HG02970 (cell line): ENCODE measurements around the gene TRPM2.
"Not testable (repeated sequence)": the region's sequence is repeated elsewhere in the genome, so short reads cannot be mapped to it uniquely, and the experiment has no call there.

Experiments used
- ATAC-seq: cut with Tn5 transposase; IDR thresholded peaks from one replicate; pipeline ENCODE4 v1.9.1; 2021; ENCODE audit warnings: mild to moderate bottlenecking, moderate library complexity, moderate number of reproducible peaks; ENCODE audit not compliant: unreplicated experiment, low FRiP score

The TRPM2 gene

DNA sequence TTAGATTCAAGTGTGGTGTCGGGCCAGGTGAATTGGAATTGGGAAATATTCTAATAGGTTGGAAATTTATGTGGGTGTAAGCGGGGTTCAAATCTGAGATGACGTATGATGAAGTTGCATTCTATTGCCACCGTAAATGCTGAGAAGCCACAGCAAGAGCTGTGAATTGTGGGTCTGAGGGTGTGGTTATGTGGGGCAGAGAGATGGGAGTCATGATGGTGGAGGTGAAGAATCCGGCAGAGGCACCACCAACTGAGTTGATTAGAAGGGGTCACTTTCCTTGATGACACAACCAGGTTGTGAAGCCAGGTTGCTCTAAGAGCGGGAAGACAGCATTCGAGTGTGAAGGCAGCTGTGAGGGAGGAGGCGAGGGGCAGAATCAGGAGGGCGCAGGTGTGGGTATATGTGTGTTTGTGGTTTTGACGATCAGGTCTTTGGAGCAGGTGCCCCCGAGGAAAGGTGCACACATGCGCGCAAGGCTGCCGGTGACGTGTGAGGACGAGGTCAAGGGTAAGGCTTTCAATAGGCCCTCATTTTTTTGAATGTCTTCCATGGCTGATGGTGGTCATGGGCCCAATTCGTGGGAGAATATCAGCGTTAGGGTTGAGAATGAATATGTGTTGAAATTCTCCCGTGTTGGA is 120.6 kb downstream of the TRPM2 start:
- no peak for ATAC-seq

DNA sequence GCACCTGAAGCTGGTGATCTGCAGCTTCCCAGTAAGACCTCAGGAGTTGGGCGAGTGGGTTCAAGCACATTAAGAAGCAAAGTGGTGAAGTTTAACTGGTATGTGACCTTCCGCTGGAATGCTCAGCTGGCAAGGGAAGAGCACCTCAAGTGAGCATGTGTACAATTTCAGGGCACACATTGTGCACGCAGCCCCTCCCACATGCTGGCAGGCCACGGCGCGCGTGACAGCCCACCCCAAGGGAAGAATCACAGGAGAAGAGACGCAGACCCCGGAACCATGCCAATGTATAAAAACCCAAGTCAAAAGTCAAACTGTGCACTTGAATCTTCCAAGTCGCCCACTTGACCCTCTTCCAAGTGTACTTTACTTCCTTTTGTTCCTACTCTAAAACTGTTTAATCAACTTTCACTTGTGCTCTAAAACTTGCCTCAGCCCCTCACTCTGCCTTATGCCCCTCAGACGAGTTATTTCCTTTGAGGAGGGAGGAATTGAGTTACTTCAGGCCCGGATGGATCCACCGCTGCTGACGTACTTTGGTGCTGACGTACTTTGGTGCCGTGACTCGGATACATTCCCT is 121.9 kb downstream of the TRPM2 start:
- ATAC-seq = no peak

DNA sequence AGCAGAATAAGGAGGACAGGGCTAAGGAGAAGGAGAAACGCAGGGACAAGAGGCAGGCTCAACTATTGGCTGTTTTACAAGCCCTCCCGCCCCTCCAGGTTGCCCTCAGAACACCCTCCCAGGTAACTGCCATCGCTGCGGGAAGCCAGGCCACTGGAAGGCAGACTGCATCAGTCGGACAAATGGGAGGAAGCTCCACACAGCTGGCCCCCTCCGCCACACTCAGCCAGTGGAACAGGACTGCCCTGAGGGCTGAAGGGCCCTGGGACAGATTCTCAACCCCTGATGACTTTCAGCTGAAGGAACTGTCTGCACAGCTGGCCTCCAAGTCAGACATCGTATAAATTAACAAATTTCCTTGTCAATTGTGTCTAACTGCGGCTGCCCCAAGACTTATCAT is 123.7 kb downstream of the TRPM2 start:
- ATAC-seq = no peak

DNA sequence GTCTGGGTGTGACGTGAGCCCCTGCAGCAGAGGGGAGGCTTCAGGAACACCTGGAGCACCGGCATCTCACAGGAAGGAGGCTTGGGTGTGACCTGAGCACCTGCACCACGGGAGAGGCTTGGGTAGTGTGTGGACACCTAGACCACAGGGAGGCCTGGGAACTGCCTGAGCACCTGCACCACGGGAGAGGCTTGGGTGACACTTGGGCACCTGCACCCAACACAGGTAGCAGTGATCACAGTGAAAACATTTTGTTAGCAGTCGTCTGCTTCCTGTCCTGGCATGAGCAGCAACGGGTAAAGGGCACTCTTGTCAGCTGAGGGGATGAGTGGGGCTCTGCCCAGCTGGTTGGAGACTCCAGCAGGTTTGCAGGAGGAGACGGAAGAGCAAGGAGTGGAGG is 124.3 kb downstream of the TRPM2 start:
- no peak for ATAC-seq

DNA sequence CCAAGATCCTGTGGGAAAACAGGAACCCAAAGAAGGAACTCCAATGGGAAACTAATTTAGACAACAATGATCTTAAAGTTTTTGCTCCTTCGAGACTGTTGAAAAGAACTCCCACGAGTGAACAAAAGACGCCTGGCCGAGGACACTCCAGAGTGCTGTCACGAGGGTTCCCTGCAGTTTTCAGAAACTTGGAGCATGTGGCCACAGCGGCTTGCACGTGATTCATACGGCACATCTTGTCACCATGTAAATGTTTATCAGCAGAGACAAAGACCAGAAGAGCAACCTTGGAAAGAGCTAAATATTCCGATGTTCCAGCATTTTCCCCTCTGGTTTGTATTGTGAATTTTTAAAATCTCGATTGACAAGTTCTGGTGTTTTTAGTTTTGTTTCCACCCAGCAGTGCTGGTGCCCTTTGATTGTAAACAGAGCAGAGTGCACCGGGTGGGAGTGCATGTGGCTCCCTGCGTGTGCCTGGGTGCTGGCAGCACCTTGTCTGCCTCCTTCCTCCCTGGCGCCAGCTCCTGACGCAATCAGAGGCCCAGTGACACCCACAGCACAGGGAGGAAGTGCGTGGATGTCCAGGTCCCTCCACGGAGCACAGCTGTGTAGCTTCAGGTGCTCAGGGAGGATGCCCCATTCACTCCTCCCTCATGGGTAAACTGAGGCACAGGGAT is 124.8 kb downstream of the TRPM2 start:
- ATAC-seq = no peak

DNA sequence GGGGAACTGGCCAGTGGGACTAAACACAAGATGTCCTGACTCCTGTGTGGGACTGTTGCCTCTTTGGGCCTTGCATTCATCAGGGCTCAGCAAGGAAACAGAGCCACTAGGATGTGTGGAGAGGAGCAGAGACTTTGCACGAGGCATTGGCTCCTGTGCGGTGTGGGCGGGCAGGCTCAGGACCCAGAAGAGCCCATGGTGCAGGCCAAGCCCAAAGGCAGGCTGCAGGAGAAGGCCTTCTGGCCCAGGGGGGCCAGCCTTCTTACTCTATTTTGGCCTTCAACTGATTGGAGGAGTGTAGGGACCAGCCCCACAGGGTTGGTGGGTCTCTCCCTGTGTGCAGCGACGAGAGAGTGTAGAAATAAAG is 125.4 kb downstream of the TRPM2 start:
- ATAC-seq = no peak

DNA sequence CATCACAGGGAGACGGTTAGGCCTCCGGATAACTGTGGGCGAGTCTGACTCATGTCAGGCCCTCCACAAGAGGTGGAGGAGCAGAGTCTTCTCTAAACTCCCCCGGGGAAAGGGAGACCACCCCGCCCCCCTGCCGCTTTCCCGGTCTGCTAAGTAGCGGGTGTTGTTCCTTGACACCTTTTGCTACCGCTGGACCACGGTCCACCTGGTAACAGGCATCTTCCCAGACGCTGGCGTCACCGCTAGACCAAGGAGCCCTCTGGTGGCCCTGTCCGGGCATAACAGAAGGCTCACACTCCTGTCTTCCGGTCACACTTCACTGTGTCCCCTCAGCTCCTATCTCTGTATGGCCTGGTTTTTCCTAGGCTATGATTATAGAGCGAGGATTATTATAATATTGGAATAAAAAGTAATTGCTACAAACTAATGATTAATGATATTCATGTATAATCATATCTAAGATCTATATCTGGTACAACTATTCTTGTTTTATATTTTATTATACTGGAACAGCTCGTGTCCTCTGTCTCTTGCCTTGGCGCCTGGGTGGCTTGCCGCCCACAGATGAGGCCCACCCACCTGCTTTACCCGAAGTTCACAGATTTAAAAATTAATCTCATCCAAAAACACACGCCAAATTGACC is 126.3 kb downstream of the TRPM2 start:
- not testable (repeated sequence) for ATAC-seq

DNA sequence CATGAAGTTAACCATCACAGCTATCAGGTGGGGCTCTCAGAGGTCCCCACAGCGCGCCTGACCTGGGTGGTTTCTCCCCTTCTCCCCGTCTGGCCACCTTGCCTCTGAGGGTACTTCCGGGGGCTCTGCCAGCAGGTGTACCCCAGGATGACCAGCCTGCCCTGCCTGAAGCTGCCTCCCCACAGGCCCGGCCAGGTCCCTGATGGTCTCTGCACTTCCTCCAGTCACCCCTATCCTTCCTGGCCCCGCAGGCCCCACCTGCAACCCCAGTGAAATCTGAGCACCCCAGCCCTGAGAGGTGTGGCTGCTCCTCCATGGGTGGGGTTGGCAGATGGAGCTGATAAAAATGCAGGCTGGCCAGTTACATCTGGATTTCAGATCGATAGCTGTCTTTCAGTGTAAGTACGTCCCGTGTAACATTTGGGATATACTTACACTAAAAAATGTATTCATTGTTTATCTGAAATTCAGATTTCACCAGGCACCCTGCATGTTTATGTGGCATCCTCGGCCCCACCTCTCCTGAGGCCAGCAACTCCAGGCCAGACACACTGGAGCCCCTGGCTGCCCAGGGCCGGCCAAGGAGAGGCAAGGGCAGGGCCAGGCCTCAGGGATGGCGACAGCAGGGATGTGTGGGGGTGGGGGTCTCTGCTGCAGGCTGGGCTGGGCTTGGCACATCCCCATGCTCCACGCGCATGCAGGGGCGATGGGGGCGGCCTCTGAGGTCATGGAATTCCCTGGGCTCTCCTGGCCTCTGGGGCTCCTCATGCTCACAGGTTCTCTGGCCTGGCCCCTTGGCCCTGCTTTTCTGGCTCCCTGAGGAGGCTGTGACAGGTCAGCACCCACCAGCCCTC is 127.0 kb downstream of the TRPM2 start:
- ATAC-seq = no peak

DNA sequence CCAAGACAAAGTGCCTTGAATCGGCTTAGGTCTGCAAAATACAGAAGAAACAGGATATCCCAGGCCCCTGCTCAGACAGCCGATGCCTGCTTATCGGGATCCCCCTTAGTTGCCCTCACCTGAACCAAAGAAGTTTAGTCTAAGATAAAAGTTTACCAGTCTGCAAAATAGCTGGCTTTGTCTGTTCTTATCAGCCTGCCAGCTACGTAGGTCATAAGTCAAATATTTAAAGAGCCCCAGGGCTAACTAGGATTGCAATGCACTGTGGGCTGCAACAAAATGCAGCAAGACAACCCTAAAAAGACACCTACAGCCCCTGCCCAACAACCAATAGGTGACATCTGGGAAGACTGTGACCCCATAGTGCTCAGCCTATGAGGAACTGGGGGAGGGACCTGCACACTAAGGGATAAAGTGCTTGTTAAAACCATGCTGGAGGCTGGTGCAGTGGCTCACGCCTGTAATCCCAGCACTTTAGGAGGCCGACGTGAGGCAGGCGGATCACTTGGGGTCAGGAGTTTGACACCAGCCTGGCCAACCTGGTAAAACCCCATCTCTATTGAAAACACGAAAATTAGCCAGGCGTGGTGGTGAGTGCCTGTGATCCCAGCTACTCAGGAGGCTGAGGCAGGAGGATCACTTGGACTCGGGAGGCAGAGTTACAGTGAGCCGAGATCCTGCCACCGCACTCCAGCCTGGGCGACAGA is 129.3 kb downstream of the TRPM2 start:
- ATAC-seq = no peak

DNA sequence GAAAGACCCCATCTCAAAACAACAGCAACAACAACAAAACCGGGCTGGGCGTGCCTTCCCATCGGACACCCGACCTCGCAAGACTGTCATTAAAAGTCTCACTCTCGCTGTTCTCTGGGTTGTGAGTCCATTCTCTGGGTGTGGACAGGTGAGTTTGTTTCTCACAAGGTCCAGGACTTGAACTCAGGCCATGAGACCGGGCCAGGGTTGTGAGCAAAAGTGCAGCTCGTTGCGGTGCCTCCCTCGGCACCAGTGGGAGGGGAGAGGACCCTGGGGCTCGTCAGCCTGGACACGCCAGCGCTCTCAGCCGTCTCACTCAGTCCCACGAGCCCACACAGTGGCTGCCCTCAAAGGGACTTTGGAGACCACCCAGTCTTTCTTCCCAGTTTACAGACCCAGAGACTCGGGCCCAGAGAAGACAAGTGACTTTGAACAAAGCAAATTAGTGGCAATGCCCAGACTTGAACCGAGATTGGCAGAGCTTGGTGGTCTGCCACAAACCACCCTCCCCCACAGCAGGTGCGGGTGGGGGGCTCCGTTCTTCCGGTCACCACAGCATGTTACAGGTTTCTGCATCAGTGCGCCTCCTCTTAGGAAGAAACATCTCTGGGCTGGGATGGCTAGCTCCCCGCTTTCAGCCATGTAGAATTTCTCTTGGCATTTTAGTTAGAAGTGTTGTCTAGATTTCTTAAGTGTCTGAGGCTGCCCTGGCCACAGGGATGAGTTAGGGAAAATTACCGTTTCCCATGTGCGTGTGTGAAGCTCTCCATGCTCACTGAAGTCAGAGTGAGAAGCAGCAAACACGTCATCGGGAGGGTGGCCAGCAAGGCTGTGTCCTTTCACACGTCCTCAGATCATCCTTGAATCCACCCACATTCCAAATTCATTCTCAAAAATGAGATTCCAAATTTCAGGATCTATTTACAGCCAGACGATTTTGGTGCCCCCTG is 130.1 kb downstream of the TRPM2 start:
- ATAC-seq = no peak

DNA sequence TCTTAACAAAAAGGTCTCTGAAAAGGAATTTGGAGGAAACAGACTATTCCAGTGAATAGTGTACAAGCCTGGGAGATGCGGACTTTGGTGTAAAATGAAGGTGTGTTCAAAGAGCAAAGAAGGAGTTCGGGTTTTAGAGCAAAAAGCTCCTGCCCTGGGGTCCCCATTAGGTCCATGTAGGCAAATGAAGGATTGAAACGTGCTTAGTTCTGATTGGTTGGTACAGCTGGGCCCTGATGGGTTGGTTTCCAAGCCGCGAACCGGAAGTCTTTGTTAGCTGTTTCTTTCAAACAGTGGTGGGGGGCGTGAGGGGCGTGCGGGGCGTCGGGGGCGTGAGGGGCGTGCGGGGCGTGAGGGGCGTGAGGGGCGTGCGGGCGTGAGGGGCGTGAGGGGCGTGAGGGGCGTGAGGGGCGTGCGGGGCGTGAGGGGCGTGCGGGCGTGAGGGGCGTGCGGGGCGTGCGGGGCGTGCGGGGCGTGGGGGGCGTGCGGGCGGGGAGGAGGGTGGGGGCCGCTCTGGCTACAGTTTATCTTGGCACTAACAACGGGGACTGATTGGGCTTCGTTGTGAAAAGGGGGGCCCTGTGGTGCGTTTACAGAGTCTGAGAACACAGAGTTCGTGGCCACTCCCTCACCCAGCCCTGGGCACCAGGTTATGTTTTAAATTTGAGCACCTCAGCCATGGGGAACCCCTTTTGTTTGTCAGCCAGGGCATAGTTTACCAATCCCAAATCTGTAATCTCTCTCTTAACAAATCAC is 131.3 kb downstream of the TRPM2 start:
- no peak for ATAC-seq

DNA sequence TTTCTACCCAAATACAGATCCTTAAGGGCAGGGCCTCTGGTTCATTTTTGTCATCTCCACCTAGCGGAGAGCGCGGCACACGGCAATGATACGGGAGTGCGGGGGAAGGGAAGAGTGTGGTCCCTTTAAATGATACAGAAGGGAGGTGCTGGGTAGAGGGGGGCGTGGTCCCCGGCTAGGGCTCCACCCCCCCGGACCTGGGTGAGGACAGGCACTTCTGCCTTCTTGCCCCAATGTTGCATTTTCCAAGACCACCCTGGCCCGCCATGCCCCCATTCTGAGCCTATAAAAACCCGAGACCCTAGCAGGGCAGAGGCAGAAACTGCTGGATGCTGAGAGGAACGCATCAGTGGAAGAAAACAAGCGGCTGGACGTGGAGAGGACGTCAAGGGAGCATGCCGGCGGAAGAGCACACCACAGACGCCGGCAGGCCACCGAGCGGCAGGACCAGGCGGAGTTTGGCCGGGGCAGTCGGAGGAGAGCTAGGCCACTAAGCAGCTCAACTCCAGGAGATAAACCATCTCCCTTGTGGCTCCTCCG is 131.9 kb downstream of the TRPM2 start:
- ATAC-seq = peak; percentile 58

DNA sequence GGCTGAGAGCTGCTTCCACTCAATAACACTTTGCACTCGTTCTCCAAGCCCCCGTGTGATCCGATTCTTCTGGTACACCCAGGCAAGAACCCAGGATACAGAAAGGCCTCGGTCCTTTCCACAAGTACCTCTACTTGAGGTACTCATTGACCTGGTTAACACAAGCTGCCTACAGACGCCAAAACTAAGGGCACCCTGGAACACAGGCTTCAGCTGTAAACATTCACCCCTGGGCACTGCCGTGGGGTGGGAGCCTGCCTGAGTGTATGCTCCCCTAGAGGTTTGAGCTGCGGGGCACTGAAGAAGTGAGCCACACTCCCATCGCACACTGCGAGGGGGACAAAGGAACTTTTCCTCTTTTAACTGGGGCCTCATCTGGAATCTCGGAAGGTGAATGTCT is 132.4 kb downstream of the TRPM2 start:
- no peak for ATAC-seq

DNA sequence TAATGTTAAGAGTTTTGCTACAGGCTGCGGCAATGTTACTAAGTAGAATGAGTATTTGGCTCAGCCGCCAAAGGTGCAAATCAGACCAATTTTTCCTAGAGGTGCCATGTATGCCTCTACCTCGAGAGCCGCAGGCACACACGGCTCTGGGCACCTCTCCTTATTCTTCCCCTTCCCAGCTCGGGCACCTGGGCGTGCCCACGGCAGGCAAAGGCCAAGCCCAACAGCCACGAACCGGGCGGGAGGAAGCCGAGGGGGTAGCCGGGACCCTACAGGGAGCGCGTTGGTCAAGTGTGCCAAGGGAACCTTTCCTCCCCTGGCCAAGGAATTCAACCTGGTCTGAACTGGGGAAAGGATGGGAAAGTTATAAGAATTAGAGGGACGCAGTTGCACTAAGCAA is 132.9 kb downstream of the TRPM2 start:
- ATAC-seq = no peak

DNA sequence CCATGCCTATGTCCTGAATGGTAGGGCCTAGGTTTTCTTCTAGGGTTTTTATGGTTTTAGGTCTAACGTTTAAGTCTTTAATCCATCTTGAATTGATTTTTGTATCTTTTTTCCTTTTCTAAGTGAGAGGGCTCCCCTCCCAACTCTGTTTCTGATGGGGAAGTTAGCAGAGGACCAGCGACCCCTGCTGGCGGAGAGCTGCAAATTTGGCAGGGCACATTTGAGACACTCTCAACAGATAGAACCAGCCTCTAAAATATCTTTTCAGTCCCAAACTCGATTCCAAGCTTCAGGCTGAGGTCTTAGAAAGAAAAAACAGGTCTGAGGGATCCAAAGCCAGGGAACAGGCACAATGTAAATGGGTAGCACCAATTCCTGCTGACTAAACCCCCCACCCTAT is 134.4 kb downstream of the TRPM2 start:
- no peak for ATAC-seq

DNA sequence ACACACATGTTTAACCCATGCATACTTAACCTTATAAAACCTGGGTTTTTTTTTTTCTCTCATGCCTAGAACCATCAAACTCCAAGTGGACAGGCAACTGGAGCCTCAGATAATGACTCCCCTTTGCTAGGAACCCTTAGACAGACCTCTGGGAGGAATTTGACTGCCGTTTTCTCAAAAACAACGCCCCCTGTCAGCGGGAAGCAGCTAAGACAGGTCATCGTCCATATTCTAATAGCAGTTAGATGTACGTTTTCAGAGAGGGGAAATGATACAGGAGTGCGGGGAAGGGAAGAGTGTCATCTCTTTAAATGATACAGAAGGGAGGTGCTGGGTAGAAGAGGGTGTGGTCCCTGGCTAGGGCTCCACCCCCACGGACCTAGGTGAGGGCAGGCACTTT is 136.5 kb downstream of the TRPM2 start:
- ATAC-seq = no peak

DNA sequence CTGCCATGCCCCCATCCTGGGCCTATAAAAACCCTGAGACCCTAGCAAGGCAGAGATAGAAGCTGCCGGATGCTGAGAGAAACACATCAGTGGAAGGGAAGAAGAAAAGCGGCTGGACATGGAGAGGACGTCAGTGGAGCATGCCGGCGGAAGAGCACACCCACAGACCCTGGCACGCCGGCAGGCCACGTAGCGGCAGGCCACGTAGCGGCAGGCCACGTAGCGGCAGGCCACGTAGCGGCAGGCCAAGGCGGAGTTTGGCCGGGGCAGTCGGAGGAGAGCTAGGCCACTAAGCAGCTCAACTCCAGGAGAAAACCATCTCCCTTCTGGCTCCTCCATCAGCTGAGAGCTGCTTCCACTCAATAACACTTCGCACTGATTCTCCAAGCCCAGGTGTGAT is 137.0 kb downstream of the TRPM2 start:
- ATAC-seq = no peak

DNA sequence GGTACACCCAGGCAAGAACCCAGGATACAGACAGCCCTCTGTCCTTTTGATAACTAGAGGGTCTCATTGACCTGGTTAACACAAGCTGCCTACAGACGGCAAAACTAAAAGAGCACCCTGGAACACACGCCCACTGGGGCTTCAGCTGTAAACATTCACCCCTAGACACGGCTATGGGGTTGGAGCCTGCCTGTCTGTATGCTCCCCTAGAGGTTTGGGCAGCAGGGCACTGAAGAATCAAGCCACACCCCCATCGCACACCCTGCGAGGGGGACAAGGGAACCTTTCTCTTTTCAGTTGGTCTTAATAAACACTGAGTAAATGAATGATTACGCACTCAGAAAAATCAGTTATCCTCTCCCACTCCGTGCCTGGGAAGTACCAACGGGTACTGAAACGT is 137.4 kb downstream of the TRPM2 start:
- ATAC-seq = no peak
